Measurements from ENCODE around the gene KCNK18.

DNA sequence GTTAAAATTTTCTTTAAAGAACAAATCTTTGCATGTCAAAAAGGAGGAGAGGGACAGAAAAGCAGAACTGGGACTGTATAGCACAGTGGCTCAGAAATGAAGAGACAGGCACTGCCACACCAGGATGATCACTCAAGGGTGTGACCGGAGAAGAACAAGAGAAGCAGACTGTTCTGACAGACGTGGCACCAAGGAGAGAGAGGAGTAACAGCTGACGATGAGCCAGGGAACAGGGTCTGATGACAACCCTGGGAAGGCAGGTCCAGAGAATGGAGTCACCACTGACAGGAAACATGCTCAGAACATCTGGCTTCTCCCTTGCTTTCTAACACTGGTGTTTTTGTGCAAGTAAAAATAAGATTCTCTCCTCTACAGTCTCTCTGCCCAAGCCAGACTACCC, 44.6 kb upstream of the KCNK18 start:
- TF ChIP-seq, protein P1, sequence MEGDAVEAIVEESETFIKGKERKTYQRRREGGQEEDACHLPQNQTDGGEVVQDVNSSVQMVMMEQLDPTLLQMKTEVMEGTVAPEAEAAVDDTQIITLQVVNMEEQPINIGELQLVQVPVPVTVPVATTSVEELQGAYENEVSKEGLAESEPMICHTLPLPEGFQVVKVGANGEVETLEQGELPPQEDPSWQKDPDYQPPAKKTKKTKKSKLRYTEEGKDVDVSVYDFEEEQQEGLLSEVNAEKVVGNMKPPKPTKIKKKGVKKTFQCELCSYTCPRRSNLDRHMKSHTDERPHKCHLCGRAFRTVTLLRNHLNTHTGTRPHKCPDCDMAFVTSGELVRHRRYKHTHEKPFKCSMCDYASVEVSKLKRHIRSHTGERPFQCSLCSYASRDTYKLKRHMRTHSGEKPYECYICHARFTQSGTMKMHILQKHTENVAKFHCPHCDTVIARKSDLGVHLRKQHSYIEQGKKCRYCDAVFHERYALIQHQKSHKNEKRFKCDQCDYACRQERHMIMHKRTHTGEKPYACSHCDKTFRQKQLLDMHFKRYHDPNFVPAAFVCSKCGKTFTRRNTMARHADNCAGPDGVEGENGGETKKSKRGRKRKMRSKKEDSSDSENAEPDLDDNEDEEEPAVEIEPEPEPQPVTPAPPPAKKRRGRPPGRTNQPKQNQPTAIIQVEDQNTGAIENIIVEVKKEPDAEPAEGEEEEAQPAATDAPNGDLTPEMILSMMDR (IDR thresholded peaks at IDR 0.05): no peak
- TF ChIP-seq EP300 (IDR thresholded peaks at IDR 0.05): no peak
